OCI-M2 (cell line): ENCODE measurements around the gene MEIS2.

Source experiments
- DNase-seq: peaks from one replicate; lab custom pipeline; 2025; ENCODE audit not compliant: unreplicated experiment; lab: John Stamatoyannopoulos, UW

MEIS2 gene

DNA sequence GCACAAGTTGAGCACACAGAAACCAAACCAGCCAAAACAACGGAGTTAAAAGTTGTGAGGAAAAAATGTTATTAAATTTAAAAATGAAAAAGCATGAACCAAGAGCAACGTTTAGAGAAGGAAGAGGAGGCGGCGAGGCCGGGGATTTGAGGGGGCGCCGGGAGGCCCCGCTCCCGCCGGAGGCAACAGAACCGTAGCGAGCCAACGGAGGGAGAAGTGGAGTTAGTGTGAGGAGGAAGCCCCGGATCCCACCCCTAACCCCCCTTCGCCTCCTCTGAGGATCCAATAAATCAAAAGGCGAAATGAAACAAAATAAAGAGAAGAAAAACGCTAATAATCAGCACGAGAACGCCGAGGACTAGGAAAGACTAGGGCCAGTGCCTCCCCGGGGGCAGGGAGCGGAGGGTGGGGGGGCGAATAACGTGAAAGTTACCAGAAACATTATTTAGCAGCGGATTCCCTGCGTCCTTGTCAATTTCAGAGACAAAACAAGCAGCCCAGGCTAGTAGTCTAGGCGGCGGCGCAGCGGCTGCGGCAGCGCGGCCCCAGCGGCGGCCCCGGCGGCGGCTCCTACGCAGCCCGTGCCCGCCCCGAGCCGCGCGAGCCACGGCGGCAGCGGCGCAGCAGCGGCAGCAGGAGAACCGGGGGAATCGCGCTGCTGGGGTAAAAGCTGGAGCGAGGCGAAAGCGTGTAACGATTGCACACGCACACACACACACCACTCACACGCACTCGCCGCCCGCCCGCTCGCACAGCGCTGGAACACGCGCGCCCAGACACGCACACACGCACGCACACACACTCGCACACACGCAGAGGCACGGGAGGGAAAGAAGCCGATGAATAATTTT lies 1.7 kb downstream of the MEIS2 start:
- no peak for DNase-seq

- no peak for DNase-seq
Measured at GRCh38 chr15:37097144-37097919, 3.0 kb downstream of the MEIS2 start.

DNA sequence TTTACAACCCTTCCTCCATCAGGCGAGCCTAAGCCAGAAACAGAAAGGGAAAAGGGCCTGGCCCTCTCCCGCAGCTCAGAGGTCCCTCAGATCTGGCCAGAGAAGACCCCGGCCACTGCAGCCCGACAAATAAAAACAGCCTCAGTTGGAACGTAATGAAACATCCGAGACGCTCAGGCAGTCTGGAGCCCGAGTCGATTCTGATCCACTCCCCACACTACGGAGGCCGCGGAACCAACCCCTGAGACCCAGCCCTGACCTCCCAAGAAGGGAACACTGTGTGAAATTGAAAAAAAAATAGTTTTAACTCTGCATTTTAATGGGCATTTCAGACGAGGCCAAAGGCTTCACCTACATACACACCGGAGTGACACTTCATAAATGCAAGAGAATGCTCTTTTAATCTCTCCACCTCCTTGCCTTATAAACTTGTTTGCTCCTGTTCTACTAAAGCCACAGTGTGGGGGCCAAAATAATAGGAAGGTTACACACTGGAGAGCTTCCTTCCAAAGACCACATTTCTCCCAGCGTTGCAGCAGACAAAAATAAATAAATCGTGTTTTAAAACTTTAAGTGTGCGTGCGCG lies 3.7 kb downstream of the MEIS2 start:
- DNase-seq, result no peak

- no peak for DNase-seq
Measured at GRCh38 chr15:37095770-37096557, 4.4 kb downstream of the MEIS2 start.

DNA sequence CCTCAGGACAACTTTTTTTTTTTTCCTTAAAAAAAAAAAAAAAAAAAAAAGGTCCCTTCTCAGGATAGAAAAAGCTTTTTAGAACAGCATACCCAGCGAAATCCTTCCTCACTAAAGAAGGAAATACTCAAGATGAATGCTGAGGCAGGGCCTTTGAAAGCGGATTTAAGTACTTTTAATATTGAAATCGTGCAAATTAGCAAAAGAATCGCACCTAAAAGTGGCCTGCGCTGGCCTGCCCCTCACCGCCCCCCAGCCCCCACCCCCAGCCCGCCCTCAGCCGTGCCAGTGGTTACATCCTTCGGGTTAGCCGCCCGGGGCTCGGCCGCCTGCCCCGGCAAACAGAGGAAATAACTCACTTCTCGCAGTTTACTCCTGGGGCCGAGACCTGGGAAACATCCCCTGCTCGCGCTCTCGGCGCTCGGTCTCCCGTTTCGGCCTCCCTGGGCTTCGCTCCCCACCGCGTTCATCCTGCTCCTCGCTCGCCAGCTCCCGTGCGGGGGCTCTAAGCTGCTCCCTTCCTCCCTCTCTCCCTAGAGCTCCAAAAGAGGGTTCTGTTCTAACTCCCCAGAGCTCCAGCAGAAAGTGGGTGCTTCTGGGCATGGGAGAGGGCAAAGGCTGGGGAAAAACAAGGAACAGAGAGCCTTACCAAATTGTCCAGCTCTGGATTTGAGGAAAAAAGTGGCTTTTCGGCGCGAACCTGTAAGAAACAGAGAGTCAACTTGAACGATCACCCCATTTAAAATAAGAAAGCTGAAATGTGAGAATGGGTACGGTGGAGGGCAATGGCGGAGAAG lies 5.2 kb downstream of the MEIS2 start:
- DNase-seq, result no peak

DNA sequence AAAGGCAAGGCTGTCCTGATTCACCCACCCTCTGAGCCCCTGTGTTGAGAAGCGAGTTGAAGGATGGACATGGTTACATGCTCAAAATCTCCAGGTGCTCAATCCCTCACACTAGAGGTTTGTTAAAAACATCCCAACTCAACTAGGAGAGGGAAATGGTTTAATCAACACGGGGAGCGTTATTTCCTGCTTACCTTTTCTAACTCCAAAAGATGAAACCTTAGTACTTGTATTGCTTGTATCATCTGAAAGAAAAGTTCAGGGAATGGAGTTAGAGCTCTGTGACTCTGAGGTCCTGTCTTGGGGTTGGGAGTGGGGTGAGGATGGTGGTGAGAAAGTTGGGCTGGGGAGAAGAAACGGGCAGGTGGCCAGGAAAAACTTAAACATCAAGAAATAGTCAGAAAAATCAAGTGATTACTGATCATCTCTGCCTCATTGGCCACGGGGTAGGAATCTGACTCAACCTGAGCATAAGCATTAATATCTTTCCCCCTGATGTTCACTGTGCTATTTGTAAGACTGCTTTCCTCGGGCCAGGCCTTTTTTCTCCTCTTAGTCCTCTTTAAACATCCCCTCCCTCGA lies 5.9 kb downstream of the MEIS2 start:
- no peak for DNase-seq

DNA sequence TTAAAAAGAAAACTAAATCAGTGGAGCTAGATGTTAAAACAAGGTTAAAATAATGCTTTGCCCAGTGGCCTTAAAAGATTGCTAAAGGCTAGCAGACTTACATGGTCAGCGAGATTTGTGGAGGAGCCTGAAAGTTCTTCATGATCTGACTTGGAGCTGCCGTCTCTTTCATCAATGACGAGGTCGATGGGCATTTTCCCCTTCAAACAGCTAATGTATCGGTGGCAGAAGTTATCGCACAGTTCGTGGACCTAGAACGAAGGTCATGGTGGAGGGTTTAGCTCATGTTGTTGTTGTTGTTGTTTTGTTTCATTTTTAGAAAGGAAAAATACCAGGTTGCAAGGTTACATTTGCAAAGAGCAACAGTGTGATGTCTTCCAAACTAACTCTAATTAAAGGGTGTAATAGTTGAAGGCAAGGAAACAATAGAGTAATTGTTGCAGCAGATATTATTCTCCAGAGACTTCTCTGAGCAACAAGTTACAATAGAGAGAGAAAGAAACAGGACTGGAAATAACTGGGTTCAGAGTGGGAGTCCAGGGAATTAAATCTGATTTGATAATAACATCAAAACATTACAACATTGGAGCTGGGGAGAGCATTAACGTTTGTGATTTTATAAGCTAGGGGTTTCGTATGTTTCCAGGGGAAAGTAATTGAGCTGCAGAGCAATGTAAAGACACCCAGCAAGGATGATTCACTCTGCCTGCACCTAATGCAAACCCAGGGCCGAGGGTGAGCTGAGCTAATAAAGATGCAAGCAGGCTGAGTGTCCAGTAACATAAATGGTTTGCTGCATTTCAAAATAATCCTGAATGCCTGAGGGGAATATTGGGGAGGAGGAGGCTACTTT lies 6.6 kb downstream of the MEIS2 start:
- no peak for DNase-seq

DNA sequence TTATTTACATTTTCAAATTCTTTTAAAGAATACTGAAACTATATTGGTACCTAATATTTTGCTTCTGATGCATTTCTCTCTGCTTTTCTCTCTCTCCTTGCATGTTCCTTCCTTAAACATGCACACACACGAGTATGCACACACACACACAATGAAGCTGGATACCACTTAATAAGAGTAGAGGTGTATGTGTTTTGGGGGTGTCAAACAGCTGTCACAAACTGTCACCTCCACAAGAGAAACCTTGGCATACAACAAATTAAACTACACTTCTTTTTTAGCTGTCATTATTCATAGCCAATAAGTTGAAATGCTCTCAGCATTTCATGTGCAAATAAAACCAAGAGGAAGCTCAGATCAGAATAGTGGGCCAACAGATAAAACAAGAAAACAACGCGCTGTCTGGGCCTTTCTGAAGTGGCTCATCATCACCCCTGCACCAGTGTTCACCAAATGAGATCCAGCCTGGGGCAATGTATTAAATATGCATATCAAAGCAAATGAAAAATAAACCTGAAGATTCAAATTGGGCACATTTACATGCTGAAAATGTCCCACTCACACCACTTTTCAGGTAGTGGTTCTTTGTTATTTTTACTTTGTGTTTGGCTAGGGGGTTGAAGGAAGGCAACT lies 9.7 kb downstream of the MEIS2 start:
- no peak for DNase-seq

- DNase-seq, result no peak
Measured at GRCh38 chr15:37088436-37088835, 11.9 kb downstream of the MEIS2 start.

DNA sequence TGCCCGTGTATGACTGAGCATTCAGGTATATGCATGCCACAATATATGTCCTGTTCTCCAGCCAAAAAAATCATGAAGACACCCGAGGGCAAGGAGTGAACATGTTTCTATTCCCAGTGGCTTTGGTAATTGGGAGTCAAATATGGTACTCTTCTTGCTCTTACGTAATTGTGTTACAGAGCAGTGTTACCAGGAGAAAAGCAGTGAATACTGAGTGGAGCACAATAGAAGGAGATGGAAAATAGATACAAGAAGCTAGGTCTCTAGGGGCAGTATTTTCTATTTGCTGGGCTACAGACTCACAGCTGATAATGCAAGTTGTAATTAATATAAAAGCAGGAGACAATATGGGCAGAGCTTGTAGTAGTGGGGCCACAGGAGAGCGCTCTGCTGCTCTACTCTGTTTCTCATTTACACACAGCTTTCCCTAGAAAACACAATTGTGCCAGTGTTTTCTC lies 13.2 kb downstream of the MEIS2 start:
- no peak for DNase-seq

- no peak for DNase-seq
Measured at GRCh38 chr15:37086521-37086920, 13.8 kb downstream of the MEIS2 start.

- DNase-seq, result no peak
Measured at GRCh38 chr15:37086120-37086519, 14.2 kb downstream of the MEIS2 start.

GRCh38 chr15:37084602-37085001 lies 15.7 kb downstream of the MEIS2 start:
- DNase-seq, result no peak

DNA sequence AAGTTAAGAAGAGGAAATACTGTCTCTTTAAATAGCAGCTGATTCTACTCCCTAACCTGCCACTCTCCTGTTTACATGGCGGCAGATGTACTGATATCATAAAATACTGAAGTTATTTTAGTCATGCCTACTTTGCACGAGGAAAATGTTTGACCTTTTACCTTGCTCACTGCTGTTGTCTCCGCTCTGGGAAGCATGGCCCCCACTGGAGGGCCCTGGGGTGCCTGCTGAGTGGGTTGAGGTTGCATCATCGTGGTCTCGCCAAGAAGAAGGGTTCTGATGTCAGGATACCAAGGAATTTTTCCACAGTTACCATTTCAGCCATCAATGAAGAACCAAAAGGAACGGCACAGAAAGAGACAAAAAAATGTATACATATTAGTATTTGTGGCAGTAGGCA lies 16.7 kb downstream of the MEIS2 start:
- no peak for DNase-seq

- DNase-seq, result no peak
Measured at GRCh38 chr15:37081983-37082382, 18.4 kb downstream of the MEIS2 start.

DNA sequence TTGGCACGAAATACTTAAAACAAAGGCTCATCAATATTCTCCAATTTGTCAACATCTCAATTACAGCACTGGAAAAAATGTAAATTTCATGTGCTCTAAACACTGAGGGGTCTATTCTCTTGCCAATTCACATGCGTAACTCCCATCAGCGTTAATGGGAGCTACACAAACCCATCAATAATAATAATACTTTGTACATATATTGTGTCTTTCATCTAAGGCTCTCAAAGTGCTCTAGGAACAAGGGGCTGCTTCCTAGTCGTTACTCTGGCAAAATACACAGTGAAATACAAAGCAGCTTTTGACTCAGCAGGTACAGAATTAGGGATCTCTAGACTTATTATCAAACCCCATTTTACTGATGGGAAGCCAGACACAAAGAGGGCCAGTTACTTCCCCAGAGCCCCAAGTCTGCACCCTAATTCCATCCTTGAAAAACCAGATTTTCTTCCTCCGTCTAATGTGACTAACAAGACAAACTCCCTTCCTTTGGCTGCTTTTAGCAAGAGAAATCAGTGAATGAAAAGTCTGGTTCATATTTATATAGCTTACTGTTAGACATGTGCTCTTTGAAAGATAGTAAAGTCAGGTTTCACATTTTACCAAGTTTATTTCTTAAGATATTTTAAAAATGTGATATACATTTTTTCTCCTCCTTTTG lies 20.0 kb downstream of the MEIS2 start:
- DNase-seq, result no peak

DNA sequence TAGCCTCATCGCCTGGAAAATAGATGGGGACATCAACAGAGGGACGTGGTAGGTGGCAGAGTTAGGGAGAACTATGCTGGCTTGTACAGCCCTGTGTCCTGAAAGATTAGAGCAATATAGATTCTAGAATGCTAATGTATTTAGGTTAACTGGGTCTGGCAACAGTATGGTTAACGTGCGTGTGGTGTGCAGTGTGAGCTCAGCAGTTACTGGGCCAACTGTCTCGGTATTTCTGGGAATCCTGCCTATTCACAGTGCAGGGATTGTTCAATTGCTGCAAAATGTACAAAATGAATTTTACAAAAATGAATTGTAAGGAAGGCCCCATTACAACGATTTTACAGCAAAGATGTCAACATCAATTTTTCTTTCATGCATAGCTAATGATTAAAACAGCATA lies 20.6 kb downstream of the MEIS2 start:
- no peak for DNase-seq

DNA sequence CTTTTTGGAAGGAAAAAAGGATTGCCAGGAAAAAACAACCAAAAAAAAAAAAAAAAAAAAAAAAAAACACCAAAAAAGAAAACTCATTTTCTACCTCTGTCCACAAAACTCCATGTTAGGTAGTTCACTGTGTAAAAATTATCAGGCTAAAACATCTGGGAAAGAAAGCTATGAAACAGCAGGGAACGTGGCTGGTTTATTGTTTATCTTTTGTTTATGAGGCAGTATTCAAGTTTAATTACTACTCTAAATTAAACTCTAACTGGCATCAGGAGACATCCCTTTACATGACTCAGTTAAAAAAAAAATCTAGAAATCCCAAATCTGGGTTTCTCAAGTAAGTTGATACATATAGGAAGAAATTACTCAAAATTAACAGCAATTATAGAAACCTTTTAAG lies 21.8 kb downstream of the MEIS2 start:
- DNase-seq, result no peak
